Nephron (organoid): ENCODE measurements around the gene CPN2.

Experiments
- H3K27ac Mint-ChIP-seq, 3 experiments: 2 replicates each; pipeline ENCODE4 v1.8.0; 2020; ENCODE audit warnings: mixed read lengths in 3 of 3, mild to moderate bottlenecking in 2 of 3, moderate library complexity in 1 of 3
- H3K27me3 Mint-ChIP-seq: 2 replicates; pipeline ENCODE4 v1.8.0; 2021; ENCODE audit warnings: low read depth, mild to moderate bottlenecking, moderate library complexity, mixed read lengths
- H3K36me3 Mint-ChIP-seq: 2 replicates; pipeline ENCODE4 v1.8.0; 2020; ENCODE audit warnings: low read depth, mixed read lengths
- H3K4me1 Mint-ChIP-seq: 2 replicates; pipeline ENCODE4 v1.8.0; 2020; ENCODE audit warnings: mixed read lengths
- H3K4me3 Mint-ChIP-seq, 3 experiments: 2 replicates each; pipeline ENCODE4 v1.8.0; 2020; ENCODE audit warnings: mild to moderate bottlenecking in 3 of 3, mixed read lengths in 3 of 3, moderate library complexity in 2 of 3
- H3K9me3 Mint-ChIP-seq: 2 replicates; pipeline ENCODE4 v1.8.0; 2020; ENCODE audit warnings: mixed read lengths
- TF ChIP-seq, protein P1 (sequence below), 3 experiments: fragments of 200-600 bp; sonication (generic); IDR thresholded peaks; one replicate each; pipeline ENCODE4 v1.5.0; 2021; ENCODE audit warnings: antibody characterized with exemption in 3 of 3; ENCODE audit not compliant: unreplicated experiment in 3 of 3

Gene CPN2

DNA sequence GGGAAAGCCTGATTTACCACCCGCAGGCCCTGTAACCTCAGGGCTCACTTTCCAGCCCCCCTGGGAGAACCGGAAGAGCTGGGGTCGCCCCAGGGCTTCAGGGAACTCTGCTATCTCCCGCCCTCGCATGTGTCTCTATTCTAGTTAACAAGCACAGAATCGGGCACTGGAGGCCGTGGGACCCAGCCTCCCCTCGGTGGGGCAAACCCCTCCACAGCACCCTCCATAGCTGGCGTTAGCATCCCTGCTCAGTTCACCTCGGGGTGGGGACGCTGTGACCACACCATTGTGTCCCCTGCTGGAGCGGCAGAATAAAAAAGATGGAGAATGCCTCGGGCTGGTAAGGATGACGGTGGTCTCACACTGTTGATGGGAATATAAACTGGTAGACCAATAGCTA, 21.9 kb upstream of the CPN2 start:
- H3K27me3 Mint-ChIP-seq = peaks cover 49% of the 10 kb centered on the region
- H3K9me3 Mint-ChIP-seq = no peaks in the 10 kb centered on the region
- no peak overlapping the region for H3K4me3 Mint-ChIP-seq
- H3K36me3 Mint-ChIP-seq = no peaks in the 10 kb centered on the region
- TF ChIP-seq, protein P1, sequence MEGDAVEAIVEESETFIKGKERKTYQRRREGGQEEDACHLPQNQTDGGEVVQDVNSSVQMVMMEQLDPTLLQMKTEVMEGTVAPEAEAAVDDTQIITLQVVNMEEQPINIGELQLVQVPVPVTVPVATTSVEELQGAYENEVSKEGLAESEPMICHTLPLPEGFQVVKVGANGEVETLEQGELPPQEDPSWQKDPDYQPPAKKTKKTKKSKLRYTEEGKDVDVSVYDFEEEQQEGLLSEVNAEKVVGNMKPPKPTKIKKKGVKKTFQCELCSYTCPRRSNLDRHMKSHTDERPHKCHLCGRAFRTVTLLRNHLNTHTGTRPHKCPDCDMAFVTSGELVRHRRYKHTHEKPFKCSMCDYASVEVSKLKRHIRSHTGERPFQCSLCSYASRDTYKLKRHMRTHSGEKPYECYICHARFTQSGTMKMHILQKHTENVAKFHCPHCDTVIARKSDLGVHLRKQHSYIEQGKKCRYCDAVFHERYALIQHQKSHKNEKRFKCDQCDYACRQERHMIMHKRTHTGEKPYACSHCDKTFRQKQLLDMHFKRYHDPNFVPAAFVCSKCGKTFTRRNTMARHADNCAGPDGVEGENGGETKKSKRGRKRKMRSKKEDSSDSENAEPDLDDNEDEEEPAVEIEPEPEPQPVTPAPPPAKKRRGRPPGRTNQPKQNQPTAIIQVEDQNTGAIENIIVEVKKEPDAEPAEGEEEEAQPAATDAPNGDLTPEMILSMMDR (IDR thresholded peaks at IDR 0.05; ENCODE audit: unreplicated experiment in 3 of 3) = no peak
- no peak overlapping the region for H3K27ac Mint-ChIP-seq
- peaks cover 22% of the 10 kb centered on the region for H3K4me1 Mint-ChIP-seq

DNA sequence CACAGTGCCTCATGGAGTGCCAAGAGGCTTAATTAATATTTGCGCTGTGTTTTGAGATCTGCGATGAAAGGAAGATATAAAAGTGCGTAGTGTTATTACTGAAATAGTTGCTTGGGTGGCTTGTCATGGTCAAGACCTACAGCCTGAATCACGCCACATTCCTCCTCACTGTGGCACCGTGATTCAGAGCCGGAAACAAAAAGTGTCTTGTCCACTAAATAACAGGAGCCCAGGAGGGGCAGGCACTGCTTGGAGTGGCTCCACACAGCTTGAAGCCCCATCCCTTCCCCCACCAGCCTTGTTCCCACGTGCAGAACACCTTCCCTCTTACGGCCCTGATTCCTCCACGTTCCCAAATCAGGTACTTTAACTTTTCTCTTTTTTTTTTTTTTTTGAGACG, 19.6 kb upstream of the CPN2 start:
- no peak overlapping the region for H3K27ac Mint-ChIP-seq
- no peaks in the 10 kb centered on the region for H3K36me3 Mint-ChIP-seq
- H3K27me3 Mint-ChIP-seq = peaks cover 58% of the 10 kb centered on the region
- no peak overlapping the region for H3K4me3 Mint-ChIP-seq
- TF ChIP-seq, protein P1 (IDR thresholded peaks at IDR 0.05; ENCODE audit: unreplicated experiment in 3 of 3) = no peak
- peaks cover 22% of the 10 kb centered on the region for H3K4me1 Mint-ChIP-seq
- no peaks in the 10 kb centered on the region for H3K9me3 Mint-ChIP-seq

DNA sequence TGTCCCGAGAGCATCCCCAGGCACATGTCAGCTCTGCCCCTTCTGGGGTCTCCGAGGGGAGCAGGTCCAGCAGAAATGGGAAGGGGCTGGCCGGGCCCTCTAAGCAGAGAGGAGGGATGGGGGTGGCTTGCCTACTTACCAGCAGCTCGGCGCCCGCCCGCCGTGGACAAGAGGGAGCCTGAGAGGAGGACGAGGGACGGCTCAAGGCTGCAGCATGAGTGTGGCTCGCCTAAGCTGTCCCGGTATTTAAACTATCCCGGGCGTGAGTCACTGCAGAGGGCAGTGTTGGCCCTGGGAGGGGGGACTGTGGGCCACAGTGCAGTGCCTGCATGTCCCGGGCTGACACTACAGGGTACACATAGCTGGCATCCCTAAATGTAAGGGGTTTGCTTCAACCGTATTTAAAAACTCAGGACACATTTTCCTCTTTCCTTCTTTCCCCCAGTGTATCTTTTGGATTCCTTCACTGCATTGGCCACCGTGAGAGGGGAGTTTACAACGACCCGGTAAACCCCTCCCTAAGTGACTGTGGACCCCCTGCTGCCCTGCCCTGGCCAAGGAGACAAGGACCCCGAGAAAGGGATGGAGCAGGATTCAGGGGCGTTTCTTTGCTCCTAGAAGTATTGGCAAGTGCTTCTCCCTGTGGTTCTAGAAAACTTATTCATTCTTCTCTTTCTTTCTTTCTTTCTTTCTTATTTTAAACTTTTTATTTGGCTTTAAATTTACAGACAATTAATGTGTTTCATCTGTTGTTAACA, 18.6 kb upstream of the CPN2 start, which contains the start of gene LRRC15:
Gene LRRC15 (minus strand): TSS at position 222 of the 758 bp plus-strand sequence. CDS start 8,700 bp downstream, outside the sequence.
- Mint-ChIP-seq H3K27ac (no peak within 1 kb of the TSS), H3K36me3 (no peaks in the 10 kb centered on the region), H3K4me1 (peaks cover 19% of the 10 kb centered on the region), H3K9me3 (no peaks in the 10 kb centered on the region), H3K4me3 (no peak within 1 kb of the TSS), H3K27me3 (peaks cover 65% of the 10 kb centered on the region)
- TF ChIP-seq, protein P1 (IDR thresholded peaks at IDR 0.05; ENCODE audit: unreplicated experiment in 3 of 3) = no peak

DNA sequence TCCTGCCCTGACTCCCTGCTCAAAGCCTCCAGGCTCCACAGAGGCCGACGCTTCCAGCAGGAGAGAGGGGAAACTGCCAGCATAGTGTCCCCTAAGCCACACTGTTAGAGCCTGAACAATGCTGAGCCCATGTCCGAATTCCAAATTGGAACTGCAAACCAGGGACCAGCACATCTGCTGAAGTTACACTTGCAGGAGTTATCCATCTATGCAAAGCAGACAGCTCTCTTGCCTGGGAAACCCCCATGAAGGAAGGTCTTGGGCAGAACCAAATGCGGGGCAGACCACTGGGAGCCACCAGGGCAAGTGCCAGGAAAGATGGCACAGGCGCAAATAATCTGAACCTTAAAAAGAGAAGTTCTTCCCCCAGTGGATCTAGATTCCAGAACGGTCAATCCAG, 17.8 kb upstream of the CPN2 start:
- Mint-ChIP-seq H3K36me3 (no peaks in the 10 kb centered on the region), H3K9me3 (no peaks in the 10 kb centered on the region), H3K27ac (no peak overlapping the region), H3K4me3 (no peak overlapping the region), H3K27me3 (peaks cover 71% of the 10 kb centered on the region), H3K4me1 (peaks cover 25% of the 10 kb centered on the region)
- TF ChIP-seq, protein P1 (IDR thresholded peaks at IDR 0.05; ENCODE audit: unreplicated experiment in 3 of 3) = no peak

DNA sequence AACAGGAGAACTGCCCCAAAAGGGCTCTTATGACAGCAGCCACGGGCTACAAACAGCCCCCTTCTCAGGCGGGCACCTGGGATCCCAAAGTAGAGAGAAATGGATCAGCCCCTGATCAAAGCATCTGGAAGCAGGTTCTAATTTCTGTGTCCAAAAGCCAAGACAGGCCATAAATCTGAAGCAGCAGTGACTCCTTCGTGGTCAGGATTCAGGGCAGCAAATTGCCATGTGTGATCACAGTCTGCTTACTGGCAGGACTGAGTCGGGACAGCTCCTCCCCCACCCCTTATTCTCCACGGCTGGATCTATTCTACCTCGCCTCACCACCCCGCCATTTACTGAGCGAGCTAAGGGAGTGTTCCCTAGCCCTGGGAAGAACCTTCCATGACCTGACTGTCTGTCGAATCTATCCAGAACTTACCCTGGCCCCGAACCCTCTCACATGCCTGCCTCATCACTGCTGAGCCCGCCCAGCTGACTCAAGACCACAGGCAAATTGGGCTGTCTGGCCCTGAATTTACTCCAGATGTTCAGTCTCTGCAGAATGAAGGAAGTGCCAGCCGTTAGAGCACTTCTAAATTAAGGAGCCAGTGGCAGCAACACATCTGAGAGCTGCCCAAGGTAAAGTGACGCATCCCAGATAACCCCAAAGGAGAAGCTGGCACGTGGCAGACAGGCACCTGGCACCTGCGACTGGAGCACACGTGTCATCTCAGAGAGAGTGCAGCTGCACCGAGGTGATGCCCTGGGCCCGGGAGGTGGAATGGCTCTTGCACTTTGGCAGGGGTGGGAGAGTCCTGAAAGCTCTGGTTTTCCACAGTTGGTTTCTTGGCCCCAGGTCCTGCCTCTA, 17.1 kb upstream of the CPN2 start:
- H3K36me3 Mint-ChIP-seq = no peaks in the 10 kb centered on the region

More for the DNA sequence above, 17.1 kb upstream of the CPN2 start:
- TF ChIP-seq, protein P1 (IDR thresholded peaks at IDR 0.05; ENCODE audit: unreplicated experiment in 3 of 3) = no peak
- Mint-ChIP-seq H3K27ac (no peak overlapping the region), H3K4me1 (peaks cover 28% of the 10 kb centered on the region), H3K4me3 (no peak overlapping the region), H3K9me3 (no peaks in the 10 kb centered on the region), H3K27me3 (peaks cover 74% of the 10 kb centered on the region)
